Ovary (tissue), 9 donors: ENCODE measurements around the gene SLC7A14. TPM values are rescaled to one million over a fixed set of nuclear protein-coding genes. Genes with fewer than 3 reads are reported as not detected.

Experiments
- DNase-seq, 5 donors: peaks; one replicate each; pipeline ENCODE4 v3.0.0-alpha.2; 2019 to 2020
- H3K27ac ChIP-seq, 2 donors: fragments of 200-600 bp; one replicate each; pipeline versions ENCODE4 v1.5.1 to v1.8.0; 2019 to 2022
- H3K27me3 ChIP-seq: fragments of 200-600 bp; one replicate; pipeline ENCODE4 v1.8.0; 2022
- H3K36me3 ChIP-seq: fragments of 200-600 bp; sonication (generic); one replicate; pipeline ENCODE4 v1.5.1; 2019
- H3K4me1 ChIP-seq: one replicate; pipeline ENCODE4 v1.8.1; 2013; ENCODE audit warnings: mild to moderate bottlenecking, moderate library complexity; ENCODE audit not compliant: insufficient read depth
- H3K4me3 ChIP-seq: fragments of 200-600 bp; sonication (generic); one replicate; pipeline ENCODE4 v1.5.1; 2017
- H3K9me3 ChIP-seq, 2 donors: fragments of 200-600 bp in 1 of 2; sonication (generic) in 1 of 2; one replicate each; pipeline versions ENCODE4 v1.5.1 to v1.8.1; 2013 to 2019; ENCODE audit warnings: mild to moderate bottlenecking in 1 of 2, moderate library complexity in 1 of 2
- CTCF ChIP-seq, 3 donors: fragments of 450-650 bp in 2 of 3; fragments of 200-600 bp in 1 of 3; IDR thresholded peaks; one replicate each; pipeline versions ENCODE4 v1.5.1 to v1.8.0; 2016 to 2022; ENCODE audit warnings: antibody characterized with exemption in 3 of 3, mild to moderate bottlenecking in 1 of 3
- EP300 ChIP-seq: sonication (generic); formaldehyde crosslinking; IDR thresholded peaks from one replicate; pipeline ENCODE4 v1.6.1; 2017; ENCODE audit warnings: antibody characterized with exemption
- POLR2A ChIP-seq: fragments of 450-650 bp; IDR thresholded peaks from one replicate; pipeline ENCODE4 v1.6.1; 2017; ENCODE audit warnings: antibody characterized with exemption, mild to moderate bottlenecking, moderate library complexity
- WGBS, 3 donors: extraction: QIAGEN DNeasy Blood & Tissue Kit in 1 of 3; methylation state at CpG; one replicate each; pipeline versions ENCODE4 v1.1.5 to v1.1.7; 2013 to 2017; 5-methylcytosine and 5-hydroxymethylcytosine counted together
- intact Hi-C, 4 donors: fragments of 100-400 bp; cut with DNase I; formaldehyde crosslinking; loops; one replicate each; pipeline versions ENCODE4 v1.11.0 to v1.15.1; 2022 to 2023
- polyA plus RNA-seq, 2 donors: library from polyadenylated mRNA; stranded (reverse); fragments of 200-250 nt in 1 of 2; fragments of 350-450 nt in 1 of 2; fragmentation: Illumina TruSeq in 1 of 2; extraction: RNeasy Lipid Tissue Mini Kit (QIAGEN cat#74804) in 1 of 2; gene quantifications; one replicate each; pipeline ENCODE4 v1.2.3, GENCODE V29; 2013 to 2014
- total RNA-seq, 7 donors: library from RNA; depleted of rRNA in 2 of 7; stranded (reverse); fragments of >200 nt in 2 of 7; fragmentation: NEBNext Ultra II Directional in 3 of 7; extraction: Animal tissue kit (Norgen Biotek cat#: 25700) in 3 of 7; gene quantifications; one replicate each; pipeline versions ENCODE4 v1.1.0 to v1.2.4, GENCODE V29; 2016 to 2023
- donor health status: DM: no; HTN: no; CAD: no; lungs with moderate emphysema.
- donor health status: DM: no; HTN: no; CAD: no.
- donor health status: Bipolar disorder and iron deficiency.
- donor health status: DM: yes; HTN: yes; CAD: no.
- donor health status: DM: no; HTN: no; CAD: no.
- donor health status: DM: yes; HTN: yes; CAD: no.

Gene SLC7A14
- total and polyA plus RNA-seq, 9 donors, result under 0.01 to 0.20 (median 0.03) TPM; not detected in 2

- Histone ChIP-seq H3K27ac (no peak overlapping the region), H3K27me3 (no peaks in the 10 kb centered on the region), H3K4me1 (peaks cover 2% of the 10 kb centered on the region), H3K4me3 (no peak overlapping the region), H3K9me3 (no peaks in the 10 kb centered on the region), H3K36me3 (no peaks in the 10 kb centered on the region)
- TF ChIP-seq POLR2A, result no peak
- no peak for TF ChIP-seq CTCF (IDR thresholded peaks at IDR 0.05)
- no peak for TF ChIP-seq EP300
- intact Hi-C loops, result loop anchor here in 1 of 4 donors (10.0 kb wide), 1 partner anchor 52 kb away; the partner anchor contains the start of gene SLC7A14
- DNase-seq, result no peak
- 87 to 95% (median 90%) methylated on average over 6 of the region's 6 CpGs for WGBS, 3 donors
Observed at GRCh38 chr3:170532573-170532972, 53.3 kb downstream of the SLC7A14 start.

GRCh38 chr3:170531657-170532335, 54.1 kb downstream of the SLC7A14 start:
- WGBS, 3 donors, result 62 to 85% (median 76%) methylated on average over 7 of the region's 7 CpGs
- no peaks in the 10 kb centered on the region for H3K36me3 ChIP-seq
- intact Hi-C loops, result loop anchor here in 1 of 4 donors (10.0 kb wide), 1 partner anchor 53 kb away; the partner anchor contains the start of gene SLC7A14
- H3K9me3 ChIP-seq, result no peaks in the 10 kb centered on the region
- peaks cover 2% of the 10 kb centered on the region for H3K4me1 ChIP-seq
- H3K4me3 ChIP-seq, result no peak overlapping the region
- no peaks in the 10 kb centered on the region for H3K27me3 ChIP-seq
- H3K27ac ChIP-seq, result no peak overlapping the region
- TF ChIP-seq EP300, result no peak
- TF ChIP-seq POLR2A, result no peak
- TF ChIP-seq CTCF (IDR thresholded peaks at IDR 0.05), result no peak
- DNase-seq, result no peak

- Histone ChIP-seq H3K27me3 (no peaks in the 10 kb centered on the region), H3K36me3 (no peaks in the 10 kb centered on the region), H3K4me1 (peaks cover 2% of the 10 kb centered on the region), H3K27ac (no peak overlapping the region), H3K4me3 (no peak overlapping the region), H3K9me3 (no peaks in the 10 kb centered on the region)
- TF ChIP-seq EP300 (no peak), POLR2A (no peak), CTCF (IDR thresholded peaks at IDR 0.05) (no peak)
- no peak for DNase-seq
- 86 to 96% (median 89%) methylated on average over 6 of the region's 6 CpGs for WGBS, 3 donors
- intact Hi-C loops, result loop anchor here in 1 of 4 donors (10.0 kb wide), 1 partner anchor 54 kb away; the partner anchor contains the start of gene SLC7A14
Observed at GRCh38 chr3:170531054-170531453, 54.8 kb downstream of the SLC7A14 start.

GRCh38 chr3:170529912-170530311, 56.0 kb downstream of the SLC7A14 start:
- Histone ChIP-seq H3K4me3 (no peak overlapping the region), H3K4me1 (peaks cover 2% of the 10 kb centered on the region), H3K27ac (no peak overlapping the region), H3K36me3 (no peaks in the 10 kb centered on the region), H3K9me3 (no peaks in the 10 kb centered on the region), H3K27me3 (no peaks in the 10 kb centered on the region)
- no peak for DNase-seq
- intact Hi-C loops, result loop anchor here in 1 of 4 donors (10.0 kb wide), 1 partner anchor 55 kb away; the partner anchor contains the start of gene SLC7A14
- TF ChIP-seq POLR2A (no peak), CTCF (IDR thresholded peaks at IDR 0.05) (no peak), EP300 (no peak)
- 92 to 97% (median 95%) methylated on average over 4 of the region's 4 CpGs for WGBS, 3 donors
